ENCODE data around the gene C6orf136. TPM values are rescaled to one million over a fixed set of nuclear protein-coding genes. Genes with fewer than 3 reads are reported as not detected.

Gene C6orf136
- total and polyA plus RNA-seq, 9 of the 15 experiments (the other 6 are each of a cell fraction or from before 2014, with no cell fraction given): 14.1 to 63.1 (median 18.4) TPM

DNA sequence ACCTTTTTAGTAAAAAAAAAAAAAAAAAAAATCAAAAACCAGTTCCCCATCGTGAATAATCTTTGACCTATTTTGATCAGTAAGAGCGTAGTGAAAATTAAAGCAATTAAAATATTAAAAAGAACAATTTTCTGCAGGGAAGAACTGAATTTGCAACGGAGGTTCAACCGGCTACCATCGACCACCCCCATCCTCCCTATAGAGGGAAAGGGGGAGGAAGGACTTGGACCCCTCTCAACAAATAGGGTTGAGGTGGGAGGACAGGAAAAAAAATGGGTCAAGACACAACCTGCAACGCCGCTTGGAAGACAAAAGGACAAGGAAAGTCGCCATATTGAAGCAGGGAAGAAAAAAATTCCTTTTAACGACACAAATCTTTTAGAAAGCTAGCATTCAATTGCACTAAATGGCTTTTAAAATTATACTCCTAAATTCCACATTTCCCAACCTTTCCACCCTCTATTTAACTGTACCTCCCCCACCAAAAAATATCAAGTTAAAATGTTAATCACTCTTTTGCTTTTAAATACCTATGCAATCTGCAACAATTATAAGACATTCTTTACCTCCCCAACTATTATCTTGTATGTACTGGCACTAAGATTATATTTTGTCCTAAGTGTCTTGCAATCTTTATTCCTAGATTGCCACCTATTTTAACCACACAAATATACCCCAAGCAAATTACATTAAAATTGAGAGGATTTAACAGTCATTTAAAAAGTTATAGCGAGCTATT, 31.5 kb upstream of the C6orf136 start (continued):
- TF ChIP-seq SIN3A (IDR thresholded peaks at IDR 0.05; ENCODE audit: borderline replicate concordance in 2 of 2, control insufficient read depth in 1 of 2, low read depth in 2 of 2, low read length in 2 of 2): no peak
- TF ChIP-seq, protein P1, sequence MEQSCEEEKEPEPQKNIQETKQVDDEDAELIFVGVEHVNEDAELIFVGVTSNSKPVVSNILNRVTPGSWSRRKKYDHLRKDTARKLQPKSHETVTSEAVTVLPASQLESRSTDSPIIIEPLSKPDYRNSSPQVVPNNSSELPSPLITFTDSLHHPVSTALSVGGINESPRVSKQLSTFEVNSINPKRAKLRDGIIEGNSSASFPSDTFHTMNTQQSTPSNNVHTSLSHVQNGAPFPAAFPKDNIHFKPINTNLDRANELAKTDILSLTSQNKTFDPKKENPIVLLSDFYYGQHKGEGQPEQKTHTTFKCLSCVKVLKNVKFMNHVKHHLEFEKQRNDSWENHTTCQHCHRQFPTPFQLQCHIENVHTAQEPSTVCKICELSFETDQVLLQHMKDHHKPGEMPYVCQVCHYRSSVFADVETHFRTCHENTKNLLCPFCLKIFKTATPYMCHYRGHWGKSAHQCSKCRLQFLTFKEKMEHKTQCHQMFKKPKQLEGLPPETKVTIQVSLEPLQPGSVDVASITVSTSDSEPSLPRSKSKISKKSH (CRISPR knock-in tag; IDR thresholded peaks at IDR 0.05): peak; percentile 29; the same call in 1 of the 2 replicates
- TF ChIP-seq, protein P2, sequence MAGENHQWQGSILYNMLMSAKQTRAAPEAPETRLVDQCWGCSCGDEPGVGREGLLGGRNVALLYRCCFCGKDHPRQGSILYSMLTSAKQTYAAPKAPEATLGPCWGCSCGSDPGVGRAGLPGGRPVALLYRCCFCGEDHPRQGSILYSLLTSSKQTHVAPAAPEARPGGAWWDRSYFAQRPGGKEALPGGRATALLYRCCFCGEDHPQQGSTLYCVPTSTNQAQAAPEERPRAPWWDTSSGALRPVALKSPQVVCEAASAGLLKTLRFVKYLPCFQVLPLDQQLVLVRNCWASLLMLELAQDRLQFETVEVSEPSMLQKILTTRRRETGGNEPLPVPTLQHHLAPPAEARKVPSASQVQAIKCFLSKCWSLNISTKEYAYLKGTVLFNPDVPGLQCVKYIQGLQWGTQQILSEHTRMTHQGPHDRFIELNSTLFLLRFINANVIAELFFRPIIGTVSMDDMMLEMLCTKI (IDR thresholded peaks at IDR 0.05; ENCODE audit: partially characterized antibody): no peak
- TF ChIP-seq, protein P3, sequence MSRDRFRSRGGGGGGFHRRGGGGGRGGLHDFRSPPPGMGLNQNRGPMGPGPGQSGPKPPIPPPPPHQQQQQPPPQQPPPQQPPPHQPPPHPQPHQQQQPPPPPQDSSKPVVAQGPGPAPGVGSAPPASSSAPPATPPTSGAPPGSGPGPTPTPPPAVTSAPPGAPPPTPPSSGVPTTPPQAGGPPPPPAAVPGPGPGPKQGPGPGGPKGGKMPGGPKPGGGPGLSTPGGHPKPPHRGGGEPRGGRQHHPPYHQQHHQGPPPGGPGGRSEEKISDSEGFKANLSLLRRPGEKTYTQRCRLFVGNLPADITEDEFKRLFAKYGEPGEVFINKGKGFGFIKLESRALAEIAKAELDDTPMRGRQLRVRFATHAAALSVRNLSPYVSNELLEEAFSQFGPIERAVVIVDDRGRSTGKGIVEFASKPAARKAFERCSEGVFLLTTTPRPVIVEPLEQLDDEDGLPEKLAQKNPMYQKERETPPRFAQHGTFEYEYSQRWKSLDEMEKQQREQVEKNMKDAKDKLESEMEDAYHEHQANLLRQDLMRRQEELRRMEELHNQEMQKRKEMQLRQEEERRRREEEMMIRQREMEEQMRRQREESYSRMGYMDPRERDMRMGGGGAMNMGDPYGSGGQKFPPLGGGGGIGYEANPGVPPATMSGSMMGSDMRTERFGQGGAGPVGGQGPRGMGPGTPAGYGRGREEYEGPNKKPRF (IDR thresholded peaks at IDR 0.05; ENCODE audit: low read depth, low read length): no peak
- TF ChIP-seq MTF1 (CRISPR knock-in tag; IDR thresholded peaks at IDR 0.05; ENCODE audit: borderline replicate concordance): no peak
- TF ChIP-seq NFATC3 (IDR thresholded peaks at IDR 0.05): peak; percentile 27; the same call in 1 of the 2 replicates
- TF ChIP-seq, protein P4, sequence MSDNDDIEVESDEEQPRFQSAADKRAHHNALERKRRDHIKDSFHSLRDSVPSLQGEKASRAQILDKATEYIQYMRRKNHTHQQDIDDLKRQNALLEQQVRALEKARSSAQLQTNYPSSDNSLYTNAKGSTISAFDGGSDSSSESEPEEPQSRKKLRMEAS (CRISPR knock-in tag; IDR thresholded peaks at IDR 0.05): no peak
- peak; percentile 98 for TF ChIP-seq POLR2H (tag; IDR thresholded peaks at IDR 0.05; ENCODE audit: low read depth)
- no peak for TF ChIP-seq SLC30A9 (CRISPR knock-in tag; IDR thresholded peaks at IDR 0.05)
- no peak for TF ChIP-seq ZNF239 (CRISPR knock-in tag; IDR thresholded peaks at IDR 0.05)
- no peak for TF ChIP-seq ZNF282 (CRISPR knock-in tag; IDR thresholded peaks at IDR 0.05)
- TF ChIP-seq NR2C2 (CRISPR knock-in tag; IDR thresholded peaks at IDR 0.05): no peak
- TF ChIP-seq NR2C2 (tag; IDR thresholded peaks at IDR 0.05): peak; percentile 38; the same call in 1 of the 2 replicates
- no peak; the same call in 1 of the 2 replicates for TF ChIP-seq ZBTB7A (IDR thresholded peaks at IDR 0.05; ENCODE audit: borderline replicate concordance, control insufficient read depth, low read depth, low read length)
- peak; percentile 77 for TF ChIP-seq HNRNPK (IDR thresholded peaks at IDR 0.05; ENCODE audit: low read depth, low read length, poor library complexity, severe bottlenecking)
- TF ChIP-seq, protein P5, sequence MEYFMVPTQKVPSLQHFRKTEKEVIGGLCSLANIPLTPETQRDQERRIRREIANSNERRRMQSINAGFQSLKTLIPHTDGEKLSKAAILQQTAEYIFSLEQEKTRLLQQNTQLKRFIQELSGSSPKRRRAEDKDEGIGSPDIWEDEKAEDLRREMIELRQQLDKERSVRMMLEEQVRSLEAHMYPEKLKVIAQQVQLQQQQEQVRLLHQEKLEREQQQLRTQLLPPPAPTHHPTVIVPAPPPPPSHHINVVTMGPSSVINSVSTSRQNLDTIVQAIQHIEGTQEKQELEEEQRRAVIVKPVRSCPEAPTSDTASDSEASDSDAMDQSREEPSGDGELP (CRISPR knock-in tag; IDR thresholded peaks at IDR 0.05; ENCODE audit: borderline replicate concordance): 0 out of 2 replicates have a peak, but pooled peaks have one; percentile 1
- TF ChIP-seq HOXB6 (CRISPR knock-in tag; IDR thresholded peaks at IDR 0.05; ENCODE audit: borderline replicate concordance): peak; percentile 70
- TF ChIP-seq, protein P6, sequence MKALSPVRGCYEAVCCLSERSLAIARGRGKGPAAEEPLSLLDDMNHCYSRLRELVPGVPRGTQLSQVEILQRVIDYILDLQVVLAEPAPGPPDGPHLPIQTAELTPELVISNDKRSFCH (CRISPR knock-in tag; IDR thresholded peaks at IDR 0.05): no peak
- TF ChIP-seq, protein P6 (tag; IDR thresholded peaks at IDR 0.05): no peak; the same call in 1 of the 2 replicates

All from K562 (cell line).